Measurements from ENCODE around the gene DNLZ.

Gene DNLZ

GRCh38 chr9:136311051-136312008, 52.2 kb downstream of the DNLZ start:
- Histone ChIP-seq H3K9me3 (ENCODE audit: control insufficient read depth, low read length) (no peaks in the 10 kb centered on the region), H3K36me3 (ENCODE audit: control insufficient read depth, insufficient read depth, low read length) (no peaks in the 10 kb centered on the region), H3K4me1 (ENCODE audit: control insufficient read depth, insufficient read depth, low read length, poor library complexity, severe bottlenecking) (peaks cover 7% of the 10 kb centered on the region), H3K27me3 (replicated peaks; ENCODE audit: control insufficient read depth, insufficient read depth, low read length, poor library complexity, severe bottlenecking) (peaks cover 4% of the 10 kb centered on the region), H3K4me3 (ENCODE audit: insufficient read depth, low read depth, low read length, poor library complexity, severe bottlenecking) (no peak overlapping the region), H3K27ac (ENCODE audit: insufficient read depth, low read length, poor library complexity, severe bottlenecking) (no peak overlapping the region)
- DNase-seq = no peak

- peaks cover 7% of the 10 kb centered on the region for H3K4me1 ChIP-seq (ENCODE audit: control insufficient read depth, insufficient read depth, low read length, poor library complexity, severe bottlenecking)
- H3K27ac ChIP-seq (ENCODE audit: insufficient read depth, low read length, poor library complexity, severe bottlenecking) = no peak overlapping the region
- no peaks in the 10 kb centered on the region for H3K9me3 ChIP-seq (ENCODE audit: control insufficient read depth, low read length)
- H3K36me3 ChIP-seq (ENCODE audit: control insufficient read depth, insufficient read depth, low read length) = no peaks in the 10 kb centered on the region
- H3K4me3 ChIP-seq (ENCODE audit: insufficient read depth, low read depth, low read length, poor library complexity, severe bottlenecking) = no peak overlapping the region
- H3K27me3 ChIP-seq (replicated peaks; ENCODE audit: control insufficient read depth, insufficient read depth, low read length, poor library complexity, severe bottlenecking) = peaks cover 4% of the 10 kb centered on the region
- no peak for DNase-seq
Observed at GRCh38 chr9:136310273-136311030, 53.1 kb downstream of the DNLZ start.

- no peaks in the 10 kb centered on the region for H3K9me3 ChIP-seq (ENCODE audit: control insufficient read depth, low read length)
- no peak for DNase-seq
- H3K27me3 ChIP-seq (replicated peaks; ENCODE audit: control insufficient read depth, insufficient read depth, low read length, poor library complexity, severe bottlenecking) = peaks cover 4% of the 10 kb centered on the region
- H3K27ac ChIP-seq (ENCODE audit: insufficient read depth, low read length, poor library complexity, severe bottlenecking) = no peak overlapping the region
- H3K36me3 ChIP-seq (ENCODE audit: control insufficient read depth, insufficient read depth, low read length) = no peaks in the 10 kb centered on the region
- no peak overlapping the region for H3K4me3 ChIP-seq (ENCODE audit: insufficient read depth, low read depth, low read length, poor library complexity, severe bottlenecking)
- H3K4me1 ChIP-seq (ENCODE audit: control insufficient read depth, insufficient read depth, low read length, poor library complexity, severe bottlenecking) = peaks cover 7% of the 10 kb centered on the region
Observed at GRCh38 chr9:136309806-136310220, 53.7 kb downstream of the DNLZ start.
